HEK293 (cell line): ENCODE results near the gene TMEM45A.

Experiments used
- ATF2 ChIP-seq: fragments of 450-650 bp; formaldehyde crosslinking; IDR thresholded peaks from 2 replicates; pipeline ENCODE4 v1.5.1; 2016; ENCODE audit warnings: missing biosample characterization, missing genetic modification characterization, low read depth
- KLF9 ChIP-seq: fragments of 450-650 bp; formaldehyde crosslinking; IDR thresholded peaks from 2 replicates; pipeline ENCODE4 v1.5.1; 2016; ENCODE audit warnings: missing biosample characterization, missing genetic modification characterization, low read depth
- REST ChIP-seq: fragments of 450-650 bp; formaldehyde crosslinking; IDR thresholded peaks from 2 replicates; pipeline ENCODE4 v1.5.1; 2016; ENCODE audit warnings: missing biosample characterization, missing genetic modification characterization
- SALL2 ChIP-seq: fragments of 450-650 bp; formaldehyde crosslinking; IDR thresholded peaks from 2 replicates; pipeline ENCODE4 v1.5.0; 2017; ENCODE audit warnings: missing biosample characterization, mild to moderate bottlenecking, missing genetic modification characterization, borderline replicate concordance
- SCRT1 ChIP-seq: fragments of 450-650 bp; formaldehyde crosslinking; IDR thresholded peaks from 2 replicates; pipeline ENCODE4 v1.5.1; 2016; ENCODE audit warnings: missing biosample characterization, missing genetic modification characterization, borderline replicate concordance
- ZBTB21 ChIP-seq: fragments of 450-650 bp; formaldehyde crosslinking; IDR thresholded peaks from 2 replicates; pipeline ENCODE4 v1.5.1; 2017; ENCODE audit warnings: missing biosample characterization, missing genetic modification characterization
- ZNF19 ChIP-seq: fragments of 450-650 bp; formaldehyde crosslinking; IDR thresholded peaks from 2 replicates; pipeline ENCODE4; 2016; ENCODE audit warnings: missing biosample characterization, missing genetic modification characterization, low read depth
- ZNF239 ChIP-seq: fragments of 450-650 bp; formaldehyde crosslinking; IDR thresholded peaks from 2 replicates; pipeline ENCODE4 v1.5.1; 2016; ENCODE audit warnings: missing biosample characterization, missing genetic modification characterization
- TF ChIP-seq, protein P1 (sequence below): fragments of 450-650 bp; formaldehyde crosslinking; IDR thresholded peaks from 2 replicates; pipeline ENCODE4 v1.5.1; 2016; ENCODE audit warnings: missing biosample characterization, missing genetic modification characterization
- TF ChIP-seq, protein P2 (sequence below): IDR thresholded peaks from 2 replicates; pipeline ENCODE4 v1.6.1; 2011; ENCODE audit warnings: mild to moderate bottlenecking, low read depth, low read length, borderline replicate concordance

GRCh38 chr3:100468676-100469075 lies 23.7 kb upstream of the TMEM45A start:
- TF ChIP-seq REST (tag by site-specific recombination), result no peak
- TF ChIP-seq, protein P1, sequence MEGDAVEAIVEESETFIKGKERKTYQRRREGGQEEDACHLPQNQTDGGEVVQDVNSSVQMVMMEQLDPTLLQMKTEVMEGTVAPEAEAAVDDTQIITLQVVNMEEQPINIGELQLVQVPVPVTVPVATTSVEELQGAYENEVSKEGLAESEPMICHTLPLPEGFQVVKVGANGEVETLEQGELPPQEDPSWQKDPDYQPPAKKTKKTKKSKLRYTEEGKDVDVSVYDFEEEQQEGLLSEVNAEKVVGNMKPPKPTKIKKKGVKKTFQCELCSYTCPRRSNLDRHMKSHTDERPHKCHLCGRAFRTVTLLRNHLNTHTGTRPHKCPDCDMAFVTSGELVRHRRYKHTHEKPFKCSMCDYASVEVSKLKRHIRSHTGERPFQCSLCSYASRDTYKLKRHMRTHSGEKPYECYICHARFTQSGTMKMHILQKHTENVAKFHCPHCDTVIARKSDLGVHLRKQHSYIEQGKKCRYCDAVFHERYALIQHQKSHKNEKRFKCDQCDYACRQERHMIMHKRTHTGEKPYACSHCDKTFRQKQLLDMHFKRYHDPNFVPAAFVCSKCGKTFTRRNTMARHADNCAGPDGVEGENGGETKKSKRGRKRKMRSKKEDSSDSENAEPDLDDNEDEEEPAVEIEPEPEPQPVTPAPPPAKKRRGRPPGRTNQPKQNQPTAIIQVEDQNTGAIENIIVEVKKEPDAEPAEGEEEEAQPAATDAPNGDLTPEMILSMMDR (tag by site-specific recombination), result no peak
- TF ChIP-seq ZBTB21 (tag by site-specific recombination), result no peak
- no peak for TF ChIP-seq ZNF19 (tag by site-specific recombination)
- TF ChIP-seq, protein P2, sequence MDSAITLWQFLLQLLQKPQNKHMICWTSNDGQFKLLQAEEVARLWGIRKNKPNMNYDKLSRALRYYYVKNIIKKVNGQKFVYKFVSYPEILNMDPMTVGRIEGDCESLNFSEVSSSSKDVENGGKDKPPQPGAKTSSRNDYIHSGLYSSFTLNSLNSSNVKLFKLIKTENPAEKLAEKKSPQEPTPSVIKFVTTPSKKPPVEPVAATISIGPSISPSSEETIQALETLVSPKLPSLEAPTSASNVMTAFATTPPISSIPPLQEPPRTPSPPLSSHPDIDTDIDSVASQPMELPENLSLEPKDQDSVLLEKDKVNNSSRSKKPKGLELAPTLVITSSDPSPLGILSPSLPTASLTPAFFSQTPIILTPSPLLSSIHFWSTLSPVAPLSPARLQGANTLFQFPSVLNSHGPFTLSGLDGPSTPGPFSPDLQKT, result no peak
- TF ChIP-seq ATF2 (tag by site-specific recombination), result no peak
- TF ChIP-seq ZNF239 (tag by site-specific recombination), result no peak
- no peak for TF ChIP-seq SCRT1
- TF ChIP-seq SALL2 (tag by site-specific recombination), result no peak
- TF ChIP-seq KLF9 (tag by site-specific recombination), result no peak
